GM13976 (cell line): ENCODE results near the gene SRC.
"Not testable (repeated sequence)": the region's sequence is repeated elsewhere in the genome, so short reads cannot be mapped to it uniquely, and the experiment has no call there.

Experiments used
- DNase-seq: peaks from one replicate; pipeline ENCODE4 v3.0.0; 2012; ENCODE audit warnings: low spot score
- in situ Hi-C: fragments of 300-500 bp; cut with MboI; formaldehyde crosslinking; loops from one replicate; pipeline ENCODE4 v1.12.0; 2022; ENCODE audit warnings: low sequenced_read_pairs, mixed read lengths, inconsistent platforms; ENCODE audit not compliant: unreplicated experiment
- TF ChIP-seq, protein P1 (sequence below): IDR thresholded peaks from 2 replicates; pipeline ENCODE4 v1.5.1; 2012; ENCODE audit warnings: borderline replicate concordance, mild to moderate bottlenecking; ENCODE audit not compliant: insufficient read depth; ENCODE audit errors: extremely low read depth, missing control alignments, control extremely low read depth

Gene SRC

DNA sequence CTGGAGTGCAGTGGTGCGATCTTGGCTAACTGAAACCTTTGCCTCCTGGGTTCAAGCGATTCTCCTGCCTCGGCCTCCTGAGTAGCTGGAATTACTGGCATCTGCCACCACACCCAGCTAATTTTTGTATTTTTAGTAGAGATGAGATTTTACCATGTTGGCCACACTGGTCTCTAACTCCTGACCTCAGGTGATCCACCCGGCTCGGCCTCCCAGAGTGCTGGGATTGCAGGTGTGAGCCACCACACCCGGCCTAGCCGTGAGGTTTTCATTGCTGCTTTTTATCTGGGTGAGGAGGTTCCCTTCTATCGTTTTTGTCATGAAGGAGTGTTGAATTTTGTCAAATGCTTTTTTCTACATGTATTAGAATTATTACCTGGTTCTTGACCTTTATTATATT is 23.9 kb downstream of the SRC start:
- no peak for DNase-seq
- TF ChIP-seq, protein P1, sequence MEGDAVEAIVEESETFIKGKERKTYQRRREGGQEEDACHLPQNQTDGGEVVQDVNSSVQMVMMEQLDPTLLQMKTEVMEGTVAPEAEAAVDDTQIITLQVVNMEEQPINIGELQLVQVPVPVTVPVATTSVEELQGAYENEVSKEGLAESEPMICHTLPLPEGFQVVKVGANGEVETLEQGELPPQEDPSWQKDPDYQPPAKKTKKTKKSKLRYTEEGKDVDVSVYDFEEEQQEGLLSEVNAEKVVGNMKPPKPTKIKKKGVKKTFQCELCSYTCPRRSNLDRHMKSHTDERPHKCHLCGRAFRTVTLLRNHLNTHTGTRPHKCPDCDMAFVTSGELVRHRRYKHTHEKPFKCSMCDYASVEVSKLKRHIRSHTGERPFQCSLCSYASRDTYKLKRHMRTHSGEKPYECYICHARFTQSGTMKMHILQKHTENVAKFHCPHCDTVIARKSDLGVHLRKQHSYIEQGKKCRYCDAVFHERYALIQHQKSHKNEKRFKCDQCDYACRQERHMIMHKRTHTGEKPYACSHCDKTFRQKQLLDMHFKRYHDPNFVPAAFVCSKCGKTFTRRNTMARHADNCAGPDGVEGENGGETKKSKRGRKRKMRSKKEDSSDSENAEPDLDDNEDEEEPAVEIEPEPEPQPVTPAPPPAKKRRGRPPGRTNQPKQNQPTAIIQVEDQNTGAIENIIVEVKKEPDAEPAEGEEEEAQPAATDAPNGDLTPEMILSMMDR, result no peak

DNA sequence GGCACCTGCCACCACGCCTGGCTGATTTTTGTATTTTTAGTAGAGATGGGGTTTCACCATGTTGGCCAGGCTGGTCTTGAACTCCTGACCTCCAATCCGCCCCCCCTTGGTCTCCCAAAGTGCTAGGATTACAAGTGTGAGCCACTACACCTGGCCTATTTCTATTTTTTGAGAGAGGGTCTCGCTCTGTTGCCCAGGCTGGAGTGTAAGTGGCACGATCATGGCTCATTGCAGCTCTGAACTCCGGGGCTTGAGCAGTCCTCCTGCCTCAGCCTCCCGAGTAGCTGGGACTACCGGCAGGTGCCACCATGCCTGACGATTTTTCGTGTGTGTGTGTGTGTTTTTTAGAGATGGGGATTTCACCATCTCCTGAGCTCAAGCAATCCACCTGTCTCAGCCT is 25.9 kb downstream of the SRC start:
- in situ Hi-C loops, DNase-seq: not testable (repeated sequence)

More for the DNA sequence above, 23.9 kb downstream of the SRC start:
- in situ Hi-C loops, result no loop called here

DNA sequence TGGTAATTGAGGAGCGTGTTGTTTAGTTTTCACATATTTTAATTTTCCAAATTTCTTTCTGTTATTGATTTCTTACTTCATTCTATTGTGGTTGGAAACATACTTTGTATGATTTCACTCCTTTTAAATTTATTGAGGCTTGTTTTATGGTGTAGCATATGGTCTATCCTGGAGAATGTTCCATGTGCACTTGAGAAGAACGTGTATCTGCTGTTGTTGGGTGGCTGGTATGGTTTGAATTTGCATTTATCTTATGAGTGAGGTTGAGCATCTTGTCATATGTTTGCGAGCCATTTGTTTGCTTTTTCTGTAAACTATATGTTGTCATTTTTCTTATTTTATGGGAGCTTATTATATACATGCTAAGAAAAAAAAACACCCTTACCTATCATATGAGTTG is 26.5 kb downstream of the SRC start:
- TF ChIP-seq, protein P1, result no peak
- in situ Hi-C loops, result no loop called here
- DNase-seq, result no peak

DNA sequence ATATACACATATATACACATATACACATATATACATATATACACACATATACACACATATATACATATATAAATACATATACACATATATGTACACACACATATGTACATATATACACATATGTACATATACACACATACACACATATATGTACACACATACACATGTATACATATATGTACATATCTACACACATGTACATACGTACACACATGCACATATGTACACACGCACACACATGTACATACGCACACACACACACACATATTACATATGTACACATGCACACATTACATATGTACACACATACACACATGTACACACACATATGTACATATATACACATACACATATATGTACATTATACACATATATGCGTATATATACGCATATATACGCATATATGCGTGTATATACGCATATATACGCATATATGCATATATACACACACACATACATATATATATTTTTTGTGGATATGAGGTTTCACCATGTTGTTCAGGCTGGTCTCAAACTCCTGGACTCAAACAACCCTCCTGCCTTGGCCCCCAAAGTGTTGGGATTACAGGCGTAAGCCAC is 27.2 kb downstream of the SRC start:
- no peak for DNase-seq
- TF ChIP-seq, protein P1, result no peak
- in situ Hi-C loops, result no loop called here

DNA sequence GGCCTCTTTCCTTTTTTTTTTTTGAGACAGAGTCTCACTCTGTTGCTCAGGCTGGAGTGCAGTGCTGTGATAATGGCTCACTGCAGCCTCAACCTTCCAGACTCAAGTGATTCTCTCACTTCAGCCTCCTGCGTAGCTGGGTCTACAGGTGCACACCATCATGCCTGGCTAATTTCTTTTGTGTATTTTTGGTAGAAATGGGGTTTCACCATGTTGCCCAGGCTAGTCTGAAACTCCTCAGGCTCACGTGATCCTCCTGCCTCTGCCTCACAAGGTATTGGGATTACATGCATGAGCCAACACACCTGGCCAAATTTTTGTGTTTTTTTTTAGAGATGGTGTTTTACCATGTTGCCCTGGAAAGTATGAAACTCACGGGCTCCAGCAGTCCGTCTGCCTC is 29.3 kb downstream of the SRC start:
- in situ Hi-C loops, result no loop called here
- DNase-seq, result no peak
- TF ChIP-seq, protein P1, result no peak

DNA sequence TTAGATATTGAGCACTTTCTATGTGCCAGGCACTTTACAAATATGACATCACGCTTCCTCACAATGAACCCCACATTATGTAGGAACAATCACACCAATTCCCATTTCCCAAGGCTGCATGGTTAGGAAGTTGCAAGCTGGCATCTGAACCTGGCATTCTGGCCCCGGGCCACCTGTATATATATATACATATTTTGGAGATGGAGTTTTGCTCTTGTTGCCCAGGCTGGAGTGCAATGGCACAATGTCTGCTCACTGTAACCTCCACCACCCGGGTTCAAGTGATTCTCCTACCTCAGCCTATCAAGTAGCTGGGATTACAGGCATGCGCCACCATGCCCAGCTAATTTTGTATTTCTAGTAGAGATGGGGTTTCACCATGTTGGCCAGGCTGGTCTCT is 30.4 kb downstream of the SRC start:
- in situ Hi-C loops, result no loop called here
- TF ChIP-seq, protein P1, result no peak
- DNase-seq, result no peak

DNA sequence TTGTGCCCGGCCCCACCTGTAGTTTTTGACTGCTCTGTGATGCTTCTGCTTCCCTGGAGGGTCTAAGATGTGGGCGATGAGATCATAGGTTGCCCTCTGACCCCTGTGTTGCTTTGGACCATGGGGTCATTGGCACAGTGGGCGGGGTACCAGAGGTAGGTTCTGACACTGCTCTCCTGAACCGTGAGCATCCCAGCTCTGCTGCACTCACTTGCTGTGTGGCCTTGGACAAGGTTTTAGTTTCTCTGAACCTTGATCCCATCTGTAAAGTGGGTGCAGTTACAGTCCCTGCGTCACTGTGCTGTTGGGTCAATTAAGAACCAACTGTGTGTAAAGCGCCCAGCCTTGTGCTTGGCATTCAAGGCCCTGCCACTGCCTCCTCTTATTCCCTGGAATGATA is 30.9 kb downstream of the SRC start:
- no peak for DNase-seq
- in situ Hi-C loops, result no loop called here

More for the DNA sequence above, 30.9 kb downstream of the SRC start:
- TF ChIP-seq, protein P1, result no peak
